IPS-11a (cell line): ENCODE results near the gene SLC6A6.

Experiments used
- H3K4me3 ChIP-seq: one replicate; pipeline ENCODE4 v1.5.1; 2013; ENCODE audit warnings: low read depth, low read length, control low read depth

Gene SLC6A6

DNA sequence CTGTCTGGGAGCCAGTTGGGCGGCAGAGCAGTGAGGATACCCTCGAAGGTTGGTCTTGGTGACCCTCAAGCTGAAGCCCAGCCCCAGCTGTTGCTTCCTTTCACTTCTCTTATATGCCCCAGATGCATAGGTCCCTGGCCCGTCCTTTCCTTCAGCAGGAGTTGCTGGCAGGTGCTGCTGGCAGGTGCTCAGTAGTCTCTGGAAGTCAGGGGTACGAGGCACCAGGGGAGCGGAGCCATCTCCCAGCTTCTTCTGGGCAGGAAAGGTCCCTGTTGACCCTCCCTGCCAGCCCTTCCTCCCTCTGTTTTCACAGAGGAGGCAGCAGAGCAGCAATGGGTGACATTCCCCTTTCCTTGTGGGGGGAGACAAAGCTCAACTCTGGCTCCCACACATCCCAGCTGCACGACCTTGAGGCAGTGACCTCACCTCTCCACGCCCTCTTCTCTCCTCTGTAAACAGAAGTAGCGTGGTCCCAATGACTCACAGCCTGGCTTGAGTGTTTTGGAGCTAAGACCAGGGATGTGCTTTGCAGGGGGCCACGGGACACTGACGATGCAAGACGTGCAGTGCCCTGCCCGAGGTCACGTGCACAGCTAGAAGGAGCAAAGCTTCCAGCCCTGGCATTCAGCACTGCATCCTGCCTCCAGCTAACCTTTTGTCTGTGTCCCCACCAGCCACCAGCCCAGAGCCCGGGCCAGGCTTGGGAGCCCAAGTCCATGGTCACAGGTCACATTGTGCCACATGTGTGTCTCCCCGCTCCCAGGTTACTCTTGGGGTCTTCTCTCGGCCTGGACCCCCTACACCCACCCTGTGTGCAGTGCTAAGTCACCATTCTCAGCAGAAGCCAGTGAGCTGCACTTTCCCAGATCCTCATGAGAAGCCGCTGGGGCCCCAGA, 49.7 kb downstream of the SLC6A6 start:
- no peak overlapping the region for H3K4me3 ChIP-seq

DNA sequence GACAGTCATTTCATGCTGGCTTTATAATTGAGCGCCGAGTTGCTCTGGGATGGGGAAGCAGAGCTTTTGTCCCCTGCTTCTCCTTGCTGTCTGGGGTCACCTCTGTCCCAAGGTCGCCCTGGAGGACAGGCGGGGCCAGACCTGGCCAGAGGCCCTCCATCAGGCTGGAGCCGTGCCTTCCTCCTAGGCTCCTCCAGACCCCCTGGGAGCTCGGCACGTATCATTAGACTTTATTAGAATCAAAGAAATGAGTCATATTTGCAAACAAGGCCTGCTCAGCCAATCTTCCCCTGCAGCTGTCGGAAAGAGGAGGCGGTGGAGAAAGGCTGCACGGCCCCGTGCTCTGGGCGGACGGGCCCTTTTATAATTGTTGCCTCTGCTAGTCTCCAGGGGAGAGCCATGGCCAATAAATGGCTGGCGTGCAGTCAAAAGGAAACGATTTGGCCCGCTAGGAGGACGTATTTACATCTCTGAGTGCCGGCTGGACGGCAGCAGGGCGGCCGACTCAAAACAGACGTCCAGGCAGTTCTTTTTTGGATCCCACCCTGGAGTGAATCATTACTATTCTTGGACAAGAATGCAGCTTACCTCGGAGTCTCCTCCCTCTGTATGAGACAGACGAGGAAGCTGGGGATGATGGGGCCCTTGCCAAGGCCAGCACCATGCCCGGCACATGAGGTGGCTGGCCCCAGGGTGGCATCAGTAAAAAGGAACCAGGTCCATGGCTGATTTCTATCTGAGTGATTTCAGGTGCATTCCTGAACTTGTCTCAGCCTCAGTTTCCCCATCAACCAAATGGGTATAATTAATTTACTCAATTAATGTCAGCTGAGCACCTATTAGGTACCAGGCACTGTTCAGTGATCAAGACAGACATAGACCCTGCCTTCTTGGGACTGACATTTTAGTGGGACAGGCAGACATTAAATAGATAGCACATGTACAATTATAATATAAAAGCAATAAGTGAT, 50.6 kb downstream of the SLC6A6 start:
- H3K4me3 ChIP-seq, result no peak overlapping the region

DNA sequence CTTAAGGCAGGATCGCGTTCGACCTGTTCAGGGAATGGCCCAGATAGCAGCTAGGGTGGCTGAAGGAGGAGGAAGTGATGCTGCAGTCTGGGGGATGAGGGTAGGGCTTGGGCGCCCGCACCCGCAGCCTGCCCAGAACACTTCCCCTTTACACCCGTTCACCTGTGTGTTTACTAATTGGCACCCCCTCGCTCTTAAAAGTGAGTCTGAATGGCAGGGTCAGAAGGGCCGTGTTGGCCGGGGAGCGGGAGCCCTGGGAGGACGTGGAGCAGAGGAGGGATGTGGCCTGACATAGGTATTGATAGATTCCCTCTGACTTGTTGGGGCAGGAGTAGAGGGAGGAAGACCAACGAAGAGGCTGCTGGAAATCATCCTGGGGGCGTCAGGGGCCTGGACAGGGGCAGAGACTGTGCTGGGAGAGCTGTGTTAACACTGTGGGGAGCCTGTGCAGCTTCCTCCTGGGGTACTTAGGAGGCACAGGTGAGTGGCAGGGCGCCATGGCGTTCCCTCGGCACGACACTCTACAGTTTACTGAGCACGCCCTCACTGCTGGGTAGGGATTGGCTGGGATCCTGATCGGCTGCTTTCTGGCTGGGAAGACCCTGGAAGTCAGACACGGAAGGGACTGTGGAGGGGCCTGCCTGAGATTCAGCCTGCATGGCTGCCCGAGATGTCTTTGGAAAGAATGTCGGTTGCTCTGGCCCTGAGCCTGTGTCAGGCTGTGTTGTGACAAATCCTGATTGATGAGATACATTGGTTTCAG, 51.7 kb downstream of the SLC6A6 start:
- no peak overlapping the region for H3K4me3 ChIP-seq

DNA sequence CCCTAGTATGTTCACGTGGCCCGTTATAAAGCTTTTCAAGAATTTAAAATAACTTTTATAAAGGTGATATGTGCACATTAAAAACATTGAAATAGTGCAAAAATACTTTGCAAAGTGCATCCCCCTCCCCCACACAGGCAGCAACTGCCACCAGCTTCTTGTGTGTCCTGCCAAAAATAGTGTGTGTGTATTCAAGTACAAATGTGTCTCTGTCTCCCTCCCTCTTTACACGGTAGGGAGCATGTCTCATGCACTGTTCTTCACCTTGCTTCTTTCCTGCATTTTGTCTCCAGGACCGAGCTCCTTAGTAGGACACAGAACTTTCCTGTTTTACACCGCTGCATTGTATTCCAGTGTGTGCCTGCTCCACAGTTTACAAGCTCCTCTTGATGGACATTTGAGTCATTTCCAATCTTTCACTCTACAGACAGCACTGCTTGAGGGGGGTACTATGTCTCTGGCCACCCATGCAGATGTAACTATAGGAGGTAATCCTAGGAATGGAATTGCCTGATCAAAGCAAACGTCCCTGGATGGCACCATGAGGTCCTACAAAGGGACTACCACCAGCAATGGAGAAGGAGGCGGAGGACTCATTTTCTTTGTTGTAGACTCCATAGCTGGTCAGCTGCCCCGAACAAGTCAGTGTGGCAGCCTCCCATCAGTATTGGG, 52.4 kb downstream of the SLC6A6 start:
- H3K4me3 ChIP-seq, result no peak overlapping the region

DNA sequence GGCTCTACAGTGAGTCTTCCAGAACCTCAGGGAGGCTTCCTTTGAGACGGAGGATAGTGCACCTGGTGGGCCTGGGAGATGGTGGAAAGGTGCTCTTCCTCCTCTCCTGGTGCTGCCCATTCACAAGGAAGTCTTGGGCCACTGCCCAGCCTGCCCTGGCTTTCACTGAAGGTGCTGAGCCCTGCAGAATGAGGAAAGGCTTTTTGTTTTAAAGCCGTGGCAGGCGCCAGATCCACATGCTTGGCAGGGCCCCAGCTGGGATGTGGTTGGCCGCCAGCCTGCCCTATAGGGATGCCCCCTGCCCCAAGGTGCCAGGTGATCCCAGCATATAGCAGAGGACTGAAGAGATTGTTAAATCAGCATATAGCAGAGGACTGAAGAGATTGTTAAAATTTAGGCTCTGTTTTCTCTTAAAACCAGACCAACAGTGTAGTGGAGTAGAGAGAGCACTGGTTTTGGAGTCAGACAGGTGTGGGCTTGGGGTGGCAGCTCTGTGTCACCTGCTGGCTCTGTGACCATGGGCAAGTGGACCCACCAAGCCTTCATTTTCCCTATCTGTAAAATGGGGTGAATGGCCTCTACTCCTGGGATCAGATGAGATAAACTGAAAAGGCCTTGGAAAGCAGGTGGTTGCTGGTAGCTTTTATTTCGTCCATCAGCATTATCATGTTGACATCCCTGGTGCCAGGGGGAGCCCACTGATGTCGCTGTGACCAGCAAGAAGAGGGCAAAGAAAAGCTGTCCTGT, 53.3 kb downstream of the SLC6A6 start:
- H3K4me3 ChIP-seq, result no peak overlapping the region

DNA sequence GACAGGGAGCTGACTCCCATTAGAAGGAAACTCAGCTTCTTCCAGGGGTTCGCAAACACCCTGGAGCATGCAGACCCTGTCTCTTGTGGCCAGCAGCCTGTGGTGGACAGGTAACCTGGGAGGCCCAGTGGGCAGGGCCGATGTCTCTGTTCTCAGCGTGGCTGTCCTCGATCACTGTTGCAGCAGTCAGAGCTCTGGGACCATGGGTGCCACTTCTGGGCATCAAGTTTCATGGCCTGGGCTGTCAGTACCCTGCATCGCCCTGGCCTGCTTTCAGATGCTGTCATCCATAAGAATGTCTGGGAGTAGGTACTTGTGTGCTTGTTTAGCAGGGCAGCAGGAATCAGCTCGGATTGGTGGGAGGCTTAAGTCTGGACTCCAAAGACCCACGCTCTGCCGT, 54.4 kb downstream of the SLC6A6 start:
- no peak overlapping the region for H3K4me3 ChIP-seq

DNA sequence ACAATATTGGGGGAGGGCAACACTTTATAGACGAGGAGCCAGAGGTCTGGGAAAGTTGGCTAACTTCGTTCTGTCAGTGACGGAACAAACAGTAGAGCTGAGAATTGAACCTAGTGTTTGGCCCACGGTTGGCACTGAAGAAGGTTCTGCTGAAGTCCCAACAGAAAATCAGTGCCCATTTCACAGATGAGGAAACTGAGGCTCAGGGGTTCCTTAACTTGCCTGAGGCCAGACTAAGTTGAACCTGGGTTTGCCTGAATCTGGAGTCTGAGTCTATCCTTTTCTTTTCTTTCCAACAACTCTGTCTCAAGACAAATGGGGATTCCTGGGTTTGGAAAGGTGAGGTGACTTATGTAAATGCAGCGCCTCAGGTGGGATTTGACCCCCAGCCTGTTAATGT, 55.1 kb downstream of the SLC6A6 start:
- no peak overlapping the region for H3K4me3 ChIP-seq

DNA sequence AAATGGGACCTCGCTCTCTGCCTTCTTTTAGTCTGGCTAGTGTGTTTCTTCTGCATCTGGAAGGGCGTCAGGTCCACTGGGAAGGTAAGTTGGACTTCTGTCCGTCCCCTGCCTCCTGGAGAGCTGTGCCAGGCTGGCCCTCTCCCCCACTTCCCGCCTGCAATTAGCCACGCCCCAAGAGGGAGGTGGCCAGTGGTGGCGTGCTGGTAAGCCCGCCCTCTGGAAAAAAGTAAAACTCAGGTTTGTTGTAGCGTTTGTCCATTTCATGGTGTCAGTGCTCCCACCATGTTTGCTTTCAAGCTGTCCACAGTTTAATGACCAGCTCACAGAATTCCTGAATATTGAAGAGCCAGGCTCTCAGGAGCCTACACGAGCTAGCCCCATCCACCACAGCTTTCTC, 55.6 kb downstream of the SLC6A6 start:
- no peak overlapping the region for H3K4me3 ChIP-seq

DNA sequence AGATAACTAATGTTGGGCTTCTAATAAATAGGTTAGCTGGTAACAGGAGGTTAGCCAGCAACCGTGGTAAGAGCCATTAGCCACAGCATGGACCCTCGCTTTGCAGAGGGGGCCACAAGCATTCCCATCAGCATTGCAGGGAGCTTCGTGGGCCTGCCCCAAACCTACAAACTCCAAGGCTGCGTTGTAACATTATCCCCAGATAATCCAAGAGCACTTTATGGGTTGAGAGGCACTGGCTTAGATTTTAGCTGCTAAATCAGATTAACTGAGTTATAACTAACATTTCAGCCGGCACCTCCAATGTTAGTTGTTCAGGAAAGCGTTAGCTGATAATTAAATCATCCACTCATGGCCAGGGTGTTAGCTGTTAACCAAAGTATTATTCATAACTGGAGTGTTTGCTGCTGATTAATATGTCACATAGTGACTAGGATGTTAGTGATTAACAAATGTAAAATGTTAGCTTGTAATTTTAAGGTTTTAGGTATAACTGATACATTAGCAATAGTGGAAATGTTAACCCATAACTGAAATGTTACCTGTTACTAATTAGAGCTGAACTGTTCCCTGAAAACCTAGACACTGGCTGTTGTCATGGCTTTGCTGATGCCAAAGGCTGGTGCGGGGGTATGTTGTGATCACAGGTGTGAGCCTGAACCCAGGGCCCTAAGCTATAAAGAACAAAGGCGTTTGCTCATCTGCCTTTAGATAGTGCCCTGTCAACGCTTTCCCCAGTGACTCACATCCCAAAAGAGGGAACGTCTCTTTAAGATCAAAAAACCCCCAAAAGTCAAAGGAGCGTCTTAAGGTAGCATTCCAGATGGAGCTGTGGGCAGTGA, 56.2 kb downstream of the SLC6A6 start:
- no peak overlapping the region for H3K4me3 ChIP-seq

DNA sequence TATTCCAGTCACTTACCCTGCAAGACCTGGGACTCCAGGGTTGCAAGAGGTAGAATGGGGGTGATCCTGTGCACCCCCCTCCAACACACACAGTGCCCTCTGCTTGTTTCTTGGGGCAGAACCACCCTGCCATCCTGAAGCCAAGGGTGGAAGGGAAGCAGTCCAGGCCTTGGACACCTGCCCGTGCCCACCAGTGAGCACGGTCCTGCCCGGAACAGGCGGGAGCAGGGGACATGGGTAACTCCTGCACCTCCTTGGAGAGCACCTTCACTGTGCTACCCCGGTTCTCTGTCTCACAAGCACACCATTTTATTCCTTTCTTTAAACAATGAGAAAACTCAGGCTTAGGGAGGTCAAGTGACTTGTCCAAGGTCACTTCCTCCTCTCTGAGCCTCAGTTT, 57.0 kb downstream of the SLC6A6 start:
- no peak overlapping the region for H3K4me3 ChIP-seq

DNA sequence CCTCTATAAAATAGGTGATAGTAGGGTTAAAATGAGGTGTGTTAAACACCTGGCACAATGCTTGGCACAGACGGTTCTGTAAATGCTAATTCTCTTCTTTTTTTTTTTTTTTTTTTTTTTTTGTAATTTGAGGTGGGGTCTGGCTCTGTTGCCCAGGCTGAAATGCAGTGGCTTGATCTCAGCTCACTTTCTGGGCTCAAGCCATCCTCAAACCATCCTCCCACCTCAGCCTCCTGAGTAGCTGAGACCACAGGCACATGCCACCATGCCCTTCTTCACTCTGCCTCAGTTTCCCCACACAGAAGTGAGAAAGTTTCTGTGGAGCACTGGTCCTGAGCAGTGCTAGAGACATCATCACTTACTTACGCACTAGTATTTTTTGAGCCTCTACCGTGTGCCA, 57.4 kb downstream of the SLC6A6 start:
- H3K4me3 ChIP-seq, result no peak overlapping the region

DNA sequence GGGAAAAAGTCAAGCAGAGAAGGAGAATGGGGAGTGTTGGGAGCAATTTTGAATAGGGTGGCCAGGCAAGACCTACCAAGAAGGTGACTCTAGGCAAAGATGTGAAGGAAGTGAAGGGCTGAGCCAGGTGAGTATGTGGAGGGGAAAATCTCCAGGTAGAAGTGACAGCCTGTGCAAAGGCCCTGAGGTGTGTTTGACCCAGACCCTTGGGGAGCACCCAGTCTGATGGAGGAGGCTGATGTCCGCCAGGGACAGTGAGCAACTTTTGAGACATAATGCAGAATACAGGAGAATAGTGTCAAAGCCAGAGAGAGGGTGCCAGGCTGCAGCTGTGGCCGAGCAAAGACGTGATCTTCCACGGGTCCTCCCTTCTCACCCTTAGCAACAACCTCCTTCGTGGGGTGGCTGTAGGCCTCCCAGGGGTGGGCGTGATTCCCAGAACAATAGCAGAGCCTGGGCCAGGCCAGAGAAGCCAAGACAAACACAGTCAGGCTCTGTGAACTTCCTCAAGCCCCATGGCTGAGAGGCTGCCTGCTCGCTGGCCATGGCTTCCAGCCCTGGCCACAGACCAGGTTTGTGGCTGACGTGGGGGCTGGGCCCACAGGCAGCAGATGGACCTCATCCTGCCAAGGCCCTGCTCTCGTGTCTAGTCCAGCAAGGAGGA, 58.1 kb downstream of the SLC6A6 start:
- no peak overlapping the region for H3K4me3 ChIP-seq

DNA sequence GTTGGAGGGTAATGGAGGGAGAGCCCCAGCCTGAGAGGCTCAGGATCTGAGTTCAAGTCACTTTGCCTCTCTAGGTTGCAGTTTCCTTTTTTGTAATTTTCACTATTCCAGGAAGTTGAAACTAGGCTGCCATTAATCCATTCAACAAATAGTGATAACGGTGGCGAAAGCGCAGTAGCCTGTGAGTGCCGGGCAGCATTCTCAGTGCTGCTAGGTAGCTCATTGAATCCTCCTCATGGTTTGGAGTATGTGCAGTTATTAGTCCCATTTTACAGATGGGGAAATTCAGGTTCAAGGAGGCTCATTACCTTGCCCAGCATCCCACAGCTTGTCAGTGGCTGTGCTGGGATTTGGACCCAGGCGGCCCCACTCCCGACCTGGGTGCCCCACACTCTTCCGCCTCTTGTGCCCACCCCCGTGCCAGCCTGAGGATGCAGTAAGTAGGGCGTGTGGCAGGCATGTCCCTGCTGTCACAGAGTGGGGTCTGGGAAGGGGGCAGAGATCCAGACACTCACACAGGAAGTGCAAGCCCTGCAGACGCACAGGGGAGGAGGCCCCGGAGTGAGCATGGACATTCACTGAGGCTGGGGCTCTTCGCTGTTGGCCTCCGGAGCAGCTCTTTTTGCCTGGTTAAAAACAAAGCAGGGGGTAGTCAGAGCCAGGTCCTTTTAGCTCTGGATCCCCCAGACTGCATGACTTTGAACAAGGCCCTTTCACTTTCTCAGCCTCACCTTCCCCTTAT, 58.8 kb downstream of the SLC6A6 start:
- no peak overlapping the region for H3K4me3 ChIP-seq

DNA sequence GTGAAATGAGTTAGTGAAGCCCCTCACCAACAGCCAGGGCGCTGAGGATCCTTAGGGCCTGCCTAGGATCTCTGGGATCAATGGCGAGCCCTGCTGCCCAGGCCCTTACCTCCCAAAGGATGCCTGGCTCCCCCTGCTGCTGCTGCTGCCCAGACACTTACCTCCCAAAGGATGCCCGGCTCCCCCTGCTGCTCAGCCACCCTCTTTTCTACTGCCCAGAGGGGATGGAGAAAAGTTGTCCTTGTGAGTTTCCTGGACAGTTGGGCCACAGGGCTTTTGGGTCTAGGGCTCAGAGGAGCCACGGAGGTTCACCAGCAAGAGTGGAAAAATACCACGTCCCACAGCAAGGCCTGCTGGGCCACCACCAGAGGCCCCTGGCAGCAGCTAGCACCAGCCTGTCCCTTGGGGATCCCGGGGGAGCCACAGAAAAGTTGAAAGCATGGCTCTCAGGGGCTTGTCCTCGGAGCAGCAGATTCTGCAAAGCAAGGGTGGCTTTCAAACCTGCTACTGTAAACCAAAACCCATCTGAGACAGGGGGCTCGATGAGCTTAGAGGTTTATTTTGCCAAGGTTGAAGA, 59.4 kb downstream of the SLC6A6 start:
- H3K4me3 ChIP-seq, result no peak overlapping the region

DNA sequence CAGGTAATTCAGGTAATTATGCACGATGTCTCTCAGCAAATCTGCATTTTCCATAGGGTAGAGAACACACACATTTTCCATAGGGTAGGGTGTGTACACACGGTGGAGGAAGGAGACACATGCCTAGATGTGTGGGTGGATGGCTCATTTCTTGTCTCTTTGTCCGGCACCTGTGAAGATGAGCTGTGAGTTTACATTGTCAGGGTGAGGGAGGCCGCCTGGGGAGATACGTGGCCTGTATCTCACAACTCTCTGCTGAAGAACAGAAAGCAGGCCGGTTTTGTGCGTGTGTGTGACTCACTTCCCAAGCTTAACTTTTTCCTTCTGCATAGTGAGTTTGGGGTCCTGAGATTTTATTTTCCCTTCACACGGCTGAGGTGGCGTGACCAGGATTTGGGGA, 60.3 kb downstream of the SLC6A6 start:
- H3K4me3 ChIP-seq, result no peak overlapping the region

DNA sequence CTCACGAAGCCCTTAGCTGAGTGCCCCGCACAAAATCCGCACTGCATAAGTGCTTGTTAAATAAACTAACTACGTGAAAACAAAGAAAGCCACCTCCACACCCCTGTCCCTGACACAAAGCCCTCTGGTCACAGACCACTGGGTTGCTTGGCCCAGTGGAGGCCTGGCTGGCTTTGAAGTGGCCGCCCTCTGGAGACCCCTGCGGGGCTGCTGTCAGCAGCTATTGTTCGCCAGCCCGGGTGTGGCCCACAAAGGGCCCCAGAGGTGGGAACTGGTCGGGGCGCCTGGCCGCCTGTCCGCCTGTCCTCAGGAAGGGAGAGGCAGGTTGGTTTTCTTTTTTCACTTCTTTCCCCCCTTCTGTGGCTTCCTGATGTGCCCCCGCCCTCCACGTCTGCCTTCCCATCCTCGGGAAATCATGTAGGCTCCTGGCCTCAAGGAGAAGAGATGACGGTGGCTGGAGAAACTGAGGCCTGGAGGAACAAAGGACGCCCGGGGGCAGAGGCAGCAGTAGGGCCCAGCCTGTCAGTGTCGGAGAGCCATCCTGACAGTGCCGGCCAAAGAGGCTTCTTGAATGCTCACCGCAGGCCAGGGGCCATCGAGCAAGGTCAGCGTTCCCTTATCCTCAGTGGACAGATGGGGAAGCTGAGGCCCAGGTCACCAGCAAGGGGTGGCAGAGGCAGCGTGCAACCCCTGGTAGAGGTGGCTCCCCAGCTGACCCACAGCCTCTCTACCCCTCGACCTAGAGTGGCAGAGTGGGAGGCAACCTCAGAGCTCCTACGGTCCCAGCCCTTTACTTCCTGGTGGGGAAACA, 61.1 kb downstream of the SLC6A6 start:
- H3K4me3 ChIP-seq, result no peak overlapping the region

DNA sequence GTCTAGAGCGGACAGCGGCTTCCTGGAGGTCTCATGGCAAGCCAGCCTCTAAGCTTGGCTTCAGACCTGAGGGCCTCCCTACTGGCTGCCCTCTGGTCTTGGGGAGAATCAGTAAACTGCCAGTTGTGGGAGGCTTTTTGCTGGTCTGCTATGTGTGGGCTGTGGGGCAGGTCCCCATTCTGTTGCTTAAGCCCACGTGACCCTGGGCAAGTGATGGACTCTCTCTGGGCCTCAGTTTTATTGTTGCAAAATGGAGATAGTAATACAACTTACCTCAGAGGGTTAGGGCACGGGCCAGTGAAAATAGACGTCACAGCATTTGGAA, 61.7 kb downstream of the SLC6A6 start:
- no peak overlapping the region for H3K4me3 ChIP-seq
